Calu3 (cell line): ENCODE data around the gene NDST1. TPM values are rescaled to one million over a fixed set of nuclear protein-coding genes. Genes with fewer than 3 reads are reported as not detected.

Experiments used
- BruUV-seq: library from RNA; stranded (reverse); fragments of 400-500 nt; replicated peaks from 2 replicates; lab custom pipeline; 2021; lab: Mats Ljungman, UMichigan
- CTCF ChIA-PET: fragments of 300-600 bp; sonication (Branson Sonifier 250); formaldehyde crosslinking; loops from one replicate; lab custom pipeline; 2022; ENCODE audit warnings: antibody characterized with exemption; lab: Charles Lee
- DNase-seq: peaks from one replicate; pipeline ENCODE4 v3.0.0; 2022
- H3K27ac Mint-ChIP-seq: one replicate; pipeline ENCODE4 v1.8.0; 2022; ENCODE audit warnings: mixed read lengths; ENCODE audit not compliant: unreplicated experiment
- H3K27me3 Mint-ChIP-seq: one replicate; pipeline ENCODE4 v1.8.0; 2022; ENCODE audit warnings: mixed read lengths; ENCODE audit not compliant: unreplicated experiment
- H3K36me3 Mint-ChIP-seq: one replicate; pipeline ENCODE4 v1.8.0; 2022; ENCODE audit warnings: mild to moderate bottlenecking, moderate library complexity, mixed read lengths; ENCODE audit not compliant: insufficient read depth, unreplicated experiment
- H3K4me1 Mint-ChIP-seq: one replicate; pipeline ENCODE4 v1.8.0; 2022; ENCODE audit warnings: mild to moderate bottlenecking, low read depth, mixed read lengths; ENCODE audit not compliant: unreplicated experiment
- H3K4me3 Mint-ChIP-seq: one replicate; pipeline ENCODE4 v1.8.0; 2022; ENCODE audit warnings: mild to moderate bottlenecking, low read depth, moderate library complexity, mixed read lengths; ENCODE audit not compliant: unreplicated experiment
- H3K9me3 Mint-ChIP-seq: one replicate; pipeline ENCODE4 v1.8.0; 2022; ENCODE audit warnings: low read depth, mixed read lengths; ENCODE audit not compliant: unreplicated experiment
- CTCF ChIP-seq: fragments of 200-600 bp; IDR thresholded peaks from one replicate; pipeline ENCODE4 v1.8.0; 2022; ENCODE audit warnings: antibody characterized with exemption; ENCODE audit not compliant: unreplicated experiment
- intact Hi-C: fragments of 100-400 bp; cut with micrococcal nuclease; formaldehyde crosslinking; loops from one replicate; pipeline ENCODE4 v1.10.0; 2022; ENCODE audit not compliant: unreplicated experiment
- total RNA-seq: library from RNA; stranded (reverse); gene quantifications from 2 replicates; pipeline ENCODE4 v1.2.3, GENCODE V29; 2022

The NDST1 gene
- total RNA-seq, 1 experiment from 2014 or later: 72.6 TPM

DNA sequence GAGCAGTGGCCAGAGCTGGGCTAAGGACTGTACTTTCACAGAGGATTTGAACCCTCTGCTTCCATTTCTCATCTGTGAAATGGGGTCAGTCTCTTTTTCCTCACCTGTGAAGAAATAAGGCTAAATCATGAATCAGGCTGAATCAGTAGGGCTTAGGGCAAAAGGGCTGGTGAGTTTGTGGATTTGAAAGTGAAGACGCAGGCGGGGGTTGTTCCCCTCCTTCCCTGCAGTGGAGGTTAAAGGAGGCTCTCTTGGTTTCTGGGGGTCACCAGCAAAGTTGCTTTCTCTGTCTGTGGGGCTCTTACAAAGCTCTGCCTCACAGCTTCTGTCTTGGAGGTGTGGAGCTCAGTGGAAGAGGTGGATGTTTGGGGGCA is 17.6 kb upstream of the NDST1 start:
- peaks cover 46% of the 10 kb centered on the region for H3K4me1 Mint-ChIP-seq
- no peaks in the 10 kb centered on the region for H3K9me3 Mint-ChIP-seq
- no peak for DNase-seq
- H3K27ac Mint-ChIP-seq: no peak overlapping the region
- no TSS peak for BruUV-seq
- no peak overlapping the region for H3K4me3 Mint-ChIP-seq
- CTCF ChIA-PET: interaction anchor here (1.3 kb wide), 1 partner anchor 17 kb away, joined by 5 read pairs; no protein-coding TSS in a partner anchor
- H3K27me3 Mint-ChIP-seq: no peaks in the 10 kb centered on the region
- intact Hi-C loops: no loop called here
- no peak for TF ChIP-seq CTCF
- peaks cover 24% of the 10 kb centered on the region for H3K36me3 Mint-ChIP-seq

- Mint-ChIP-seq H3K9me3 (no peaks in the 10 kb centered on the region), H3K27ac (no peak overlapping the region), H3K36me3 (peaks cover 19% of the 10 kb centered on the region), H3K27me3 (no peaks in the 10 kb centered on the region), H3K4me3 (no peak overlapping the region), H3K4me1 (peaks cover 46% of the 10 kb centered on the region)
- CTCF ChIA-PET: no interaction called here
- intact Hi-C loops: no loop called here
- no peak for TF ChIP-seq CTCF
- no peak for DNase-seq
- BruUV-seq: no TSS peak
Measured at GRCh38 chr5:150490754-150491153, 17.2 kb upstream of the NDST1 start.

DNA sequence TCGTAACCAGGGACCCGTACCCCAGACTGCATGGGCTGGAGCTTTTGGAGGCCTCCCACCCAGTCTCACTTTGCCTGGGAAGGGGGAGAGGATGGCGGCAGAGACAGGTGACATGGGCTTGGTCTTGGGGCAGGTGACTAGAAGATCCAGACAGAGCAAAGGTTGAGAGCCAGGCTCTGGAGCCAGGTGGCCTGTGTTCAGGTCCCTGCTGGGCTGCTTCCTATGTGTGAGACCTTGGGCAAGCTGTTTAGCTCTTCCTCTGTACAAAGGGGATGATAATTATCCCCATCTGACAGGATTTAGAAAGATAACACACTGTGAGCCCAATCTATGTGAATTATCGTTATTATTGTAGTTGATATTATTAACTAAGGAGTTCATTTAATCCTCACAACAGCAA is 16.1 kb upstream of the NDST1 start:
- Mint-ChIP-seq H3K4me1 (peaks cover 46% of the 10 kb centered on the region), H3K36me3 (peaks cover 12% of the 10 kb centered on the region), H3K27me3 (no peaks in the 10 kb centered on the region), H3K9me3 (no peaks in the 10 kb centered on the region), H3K27ac (no peak overlapping the region), H3K4me3 (no peak overlapping the region)
- intact Hi-C loops: no loop called here
- no TSS peak for BruUV-seq
- CTCF ChIA-PET: no interaction called here
- TF ChIP-seq CTCF: no peak
- no peak for DNase-seq

DNA sequence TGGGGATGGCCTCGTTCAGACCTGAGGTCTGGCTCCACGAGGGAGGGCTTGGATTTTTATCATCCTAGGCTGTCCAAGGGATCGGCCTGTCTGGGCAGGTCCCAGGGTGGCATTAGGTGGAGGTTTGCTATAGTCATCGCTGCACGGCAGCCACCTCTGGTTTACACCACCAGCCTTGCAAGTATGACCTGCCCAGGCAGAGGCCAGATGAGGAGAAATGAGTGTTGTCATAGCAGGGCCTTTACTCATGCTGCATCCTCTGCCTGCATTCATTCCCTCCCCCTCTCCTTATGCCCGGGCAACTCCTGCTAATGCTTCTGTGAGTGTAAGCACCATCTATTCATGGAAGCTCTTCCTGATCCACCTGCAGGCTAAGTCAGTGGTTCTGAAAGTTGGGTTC is 15.3 kb upstream of the NDST1 start:
- TF ChIP-seq CTCF: no peak
- no peak overlapping the region for H3K4me3 Mint-ChIP-seq
- BruUV-seq: no TSS peak
- DNase-seq: no peak
- H3K4me1 Mint-ChIP-seq: peaks cover 47% of the 10 kb centered on the region
- H3K36me3 Mint-ChIP-seq: peaks cover 9% of the 10 kb centered on the region
- H3K27me3 Mint-ChIP-seq: no peaks in the 10 kb centered on the region
- H3K9me3 Mint-ChIP-seq: no peaks in the 10 kb centered on the region
- no peak overlapping the region for H3K27ac Mint-ChIP-seq
- CTCF ChIA-PET: no interaction called here
- intact Hi-C loops: no loop called here
